Embryonic facial prominence (tissue), 1 donor: Measurements from ENCODE around the gene HNRNPD.
"Not testable (repeated sequence)": the region's sequence is repeated elsewhere in the genome, so short reads cannot be mapped to it uniquely, and the experiment has no call there.

ENCODE experiments used
- DNase-seq: peaks from one replicate; pipeline ENCODE4 v3.0.0-alpha.2; 2016; ENCODE audit errors: extremely low spot score

HNRNPD gene

GRCh38 chr4:82372517-82373485 lies 990 bp downstream of the HNRNPD start:
- DNase-seq = peak; percentile 79

- no peak for DNase-seq
Measured at GRCh38 chr4:82371497-82371896, 2.3 kb downstream of the HNRNPD start.

DNA sequence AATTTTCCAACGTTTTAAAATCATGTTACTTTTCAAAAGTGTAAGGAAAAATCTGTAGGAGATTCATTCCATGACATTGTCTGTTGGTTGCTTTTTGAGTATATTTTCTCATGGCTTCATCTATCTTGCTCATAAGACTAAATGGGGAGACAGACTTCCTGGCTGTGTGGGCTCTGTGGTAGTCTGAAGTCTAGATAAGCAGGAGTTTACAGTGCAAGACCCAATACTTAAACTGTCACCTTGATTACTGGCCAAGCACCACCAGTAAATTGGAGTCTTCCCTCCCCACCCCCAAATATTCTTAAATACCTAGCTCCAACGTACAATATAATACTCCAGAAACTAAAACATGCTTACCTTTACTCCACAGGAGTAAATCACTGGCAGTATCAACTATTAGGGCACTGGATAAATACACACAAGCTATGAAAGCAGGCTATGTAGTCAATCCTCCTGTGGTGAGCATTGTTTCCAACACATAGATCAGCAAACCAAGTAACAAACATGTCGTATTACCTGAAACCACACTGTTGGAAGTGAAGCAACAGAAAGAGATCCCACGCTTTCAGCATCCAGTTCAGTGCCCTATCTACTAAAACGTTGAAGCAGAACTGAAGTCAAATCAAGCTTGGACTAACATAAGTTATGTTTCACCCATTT lies 6.2 kb downstream of the HNRNPD start:
- no peak for DNase-seq

DNA sequence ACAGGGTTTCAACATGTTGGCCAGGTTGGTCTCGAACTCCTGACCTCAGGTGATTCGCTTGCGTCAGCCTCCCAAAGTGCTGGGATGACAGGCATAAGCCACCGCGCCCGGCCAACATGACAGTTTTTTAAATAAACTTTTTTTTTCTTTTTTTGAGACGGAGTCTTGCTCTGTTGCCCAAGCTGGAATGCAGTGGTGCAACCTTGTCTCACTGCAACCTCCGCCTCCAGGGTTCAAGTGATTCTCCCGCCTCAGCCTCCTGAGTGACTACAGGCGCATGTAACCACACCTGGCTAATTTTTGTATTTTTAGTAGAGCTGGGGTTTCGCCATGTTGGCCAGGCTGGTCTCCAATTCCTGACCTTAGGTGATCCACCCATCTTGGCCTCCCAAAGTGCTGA lies 7.4 kb downstream of the HNRNPD start:
- not testable (repeated sequence) for DNase-seq

GRCh38 chr4:82363896-82364487 lies 9.8 kb downstream of the HNRNPD start:
- DNase-seq = no peak

DNA sequence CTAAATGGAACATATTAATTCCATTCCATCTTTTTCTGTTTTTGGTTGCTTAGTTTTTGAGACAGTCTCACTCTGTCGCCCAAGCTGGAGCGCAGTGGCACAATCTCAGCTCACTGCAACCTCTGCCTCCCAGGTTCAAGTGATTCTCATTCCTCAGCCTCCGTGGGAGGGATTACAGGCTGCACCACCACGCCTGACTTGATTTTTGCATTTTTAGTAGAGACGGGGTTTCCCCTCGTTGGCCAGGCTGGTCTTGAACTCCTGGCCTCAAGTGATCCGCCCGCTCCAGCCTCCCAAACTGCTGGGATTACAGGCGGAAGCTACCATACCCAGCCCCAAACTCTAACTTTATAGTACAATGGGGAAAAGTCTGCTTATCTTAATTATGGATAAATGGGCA lies 11.2 kb downstream of the HNRNPD start:
- DNase-seq = no peak

GRCh38 chr4:82360298-82361177 lies 13.3 kb downstream of the HNRNPD start:
- DNase-seq = no peak

DNA sequence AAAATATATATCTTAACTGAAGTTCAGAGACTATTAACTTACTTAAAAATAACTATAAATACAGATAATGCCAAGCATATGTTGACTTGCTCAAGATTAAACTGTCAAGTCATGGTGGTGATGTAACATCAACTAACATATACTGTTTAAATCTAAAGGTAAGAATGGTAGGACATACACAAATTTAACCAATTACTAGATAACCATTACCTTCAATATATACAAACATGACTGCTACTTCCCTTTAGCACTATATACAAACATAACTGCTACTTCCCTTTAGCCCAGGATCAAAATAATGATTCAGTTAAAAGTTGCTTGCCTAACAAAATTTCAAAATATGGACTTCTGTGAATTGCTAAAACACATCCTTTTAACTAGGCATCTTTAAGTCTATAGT lies 14.9 kb downstream of the HNRNPD start:
- DNase-seq = no peak

GRCh38 chr4:82357640-82358039 lies 16.2 kb downstream of the HNRNPD start:
- DNase-seq = no peak

- no peak for DNase-seq
Measured at GRCh38 chr4:82354788-82355187, 19.0 kb downstream of the HNRNPD start.

DNA sequence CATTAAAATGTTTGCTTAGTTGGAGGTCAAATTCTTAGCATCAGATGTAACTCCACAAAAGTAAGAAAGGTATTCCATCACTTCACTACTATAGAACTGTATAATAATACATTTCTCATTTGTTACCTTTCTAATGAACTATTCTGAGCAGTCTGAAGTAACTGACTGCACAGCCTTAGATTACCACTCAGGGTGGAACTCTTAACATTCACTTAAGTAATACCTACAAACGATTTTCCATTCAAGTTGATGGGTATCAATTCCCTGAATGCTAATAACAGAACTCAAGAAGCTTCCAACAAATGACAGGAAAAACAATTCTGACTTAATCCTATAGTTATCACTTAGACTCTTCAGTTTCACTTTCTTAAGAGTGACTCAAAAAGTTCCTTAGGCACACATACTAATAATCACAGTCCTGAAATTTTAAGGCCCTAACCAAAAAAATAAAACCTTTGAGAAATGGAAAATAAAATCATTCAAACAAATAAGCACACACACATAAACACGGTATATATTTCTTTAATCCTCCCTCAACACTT lies 20.9 kb downstream of the HNRNPD start:
- no peak for DNase-seq

- DNase-seq = no peak
Measured at GRCh38 chr4:82352118-82352824, 21.5 kb downstream of the HNRNPD start.

DNA sequence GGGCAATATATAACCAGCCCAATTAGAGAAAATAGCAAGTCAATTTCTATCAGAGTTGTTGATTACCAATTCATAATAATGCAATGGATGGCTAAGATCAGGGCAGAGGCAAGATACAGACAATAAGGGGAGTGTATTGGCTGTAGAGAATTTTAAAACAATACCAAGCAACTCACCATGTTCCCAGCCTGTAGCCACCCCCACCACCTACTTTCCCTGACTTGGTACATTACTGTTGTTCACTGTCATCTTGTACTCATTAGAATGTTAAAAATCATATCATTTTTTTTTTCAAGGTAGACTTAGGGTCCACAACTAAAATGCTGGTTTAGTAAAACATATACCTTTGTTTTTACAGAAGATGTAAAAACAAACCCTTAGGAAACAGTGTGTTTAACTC lies 27.7 kb downstream of the HNRNPD start:
- DNase-seq = no peak

DNA sequence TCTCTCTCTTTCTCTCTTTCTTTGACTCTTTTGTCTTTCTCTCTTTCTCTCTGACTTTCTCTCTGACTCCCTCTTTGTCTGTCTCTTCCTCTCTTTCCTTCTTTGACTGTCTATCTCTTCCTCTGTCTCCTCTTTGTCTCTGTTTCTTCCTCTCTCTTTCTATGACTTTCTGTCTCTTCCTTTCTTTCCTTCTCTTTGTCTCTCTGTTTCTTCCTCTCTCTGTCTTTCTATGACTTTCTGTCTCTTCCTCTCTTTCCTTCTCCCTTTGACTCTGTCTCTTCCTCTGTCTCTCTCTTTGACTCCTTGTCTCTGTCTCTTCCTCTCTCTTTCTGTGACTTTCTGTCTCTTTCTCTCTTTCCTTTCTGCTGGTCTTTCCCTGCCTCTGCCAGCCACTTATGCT lies 38.7 kb downstream of the HNRNPD start:
- no peak for DNase-seq

GRCh38 chr4:82333641-82334040 lies 40.1 kb downstream of the HNRNPD start:
- not testable (repeated sequence) for DNase-seq

- DNase-seq = no peak
Measured at GRCh38 chr4:82331814-82332213, 42.0 kb downstream of the HNRNPD start.

GRCh38 chr4:82320351-82320750 lies 53.4 kb downstream of the HNRNPD start:
- no peak for DNase-seq

DNA sequence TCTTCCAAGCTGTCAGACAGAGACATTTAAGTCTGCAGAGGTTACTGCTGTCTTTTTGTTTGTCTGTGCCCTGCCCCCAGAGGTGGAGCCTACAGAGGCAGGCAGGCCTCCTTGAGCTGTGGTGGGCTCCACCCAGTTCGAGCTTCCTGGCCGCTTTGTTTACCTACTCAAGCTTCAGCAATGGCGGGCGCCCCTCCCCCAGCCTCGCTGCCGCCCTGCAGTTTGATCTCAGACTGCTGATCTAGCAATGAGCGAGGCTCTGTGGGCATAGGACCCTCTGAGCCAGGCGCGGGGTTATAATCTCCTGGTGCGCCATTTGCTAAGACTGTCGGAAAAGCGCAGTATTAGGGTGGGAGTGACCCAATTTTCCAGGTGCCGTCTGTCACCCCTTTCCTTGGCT lies 70.7 kb downstream of the HNRNPD start:
- not testable (repeated sequence) for DNase-seq
